ENCODE measurements around the gene GIPC3. TPM values are rescaled to one million over a fixed set of nuclear protein-coding genes. Genes with fewer than 3 reads are reported as not detected.
"Not testable (repeated sequence)": the region's sequence is repeated elsewhere in the genome, so short reads cannot be mapped to it uniquely, and the experiment has no call there.

GIPC3 gene
- total RNA-seq, 4 donors from 2014 or later: 0.78 to 2.2 (median 0.97) TPM

- TF ChIP-seq CTCF (IDR thresholded peaks at IDR 0.05): no peak
- no peaks in the 10 kb centered on the region for H3K4me1 ChIP-seq
- WGBS, 2 donors: 84 to 89% methylated on average over 19 of the region's 19 CpGs
- no peaks in the 10 kb centered on the region for H3K27me3 ChIP-seq
- DNase-seq: no peak
- H3K27ac ChIP-seq: no peak overlapping the region
- no peaks in the 10 kb centered on the region for H3K36me3 ChIP-seq
- intact Hi-C loops (cut with DNase I): no loop called here
- H3K4me3 ChIP-seq (replicated peaks in 1 of 3): no peak overlapping the region
- no peaks in the 10 kb centered on the region for H3K9me3 ChIP-seq
Observed at GRCh38 chr19:3565139-3565538, 20.1 kb upstream of the GIPC3 start.

- H3K36me3 ChIP-seq; H3K27me3 ChIP-seq; H3K4me3 ChIP-seq (replicated peaks in 1 of 3); H3K9me3 ChIP-seq; H3K27ac ChIP-seq; DNase-seq: not testable (repeated sequence)
- WGBS, 2 donors: 84 to 90% methylated on average over 11 of the region's 11 CpGs
- intact Hi-C loops (cut with DNase I): loop anchor here (5.0 kb wide), 1 partner anchor 57 kb away; the partner anchor contains the start of gene CACTIN
- H3K4me1 ChIP-seq: peaks cover 11 to 12% of the 10 kb centered on the region in 2 donors
Observed at GRCh38 chr19:3570042-3570441, 15.2 kb upstream of the GIPC3 start.

- no peaks in the 10 kb centered on the region for H3K9me3 ChIP-seq
- no peaks in the 10 kb centered on the region for H3K27me3 ChIP-seq
- H3K27ac ChIP-seq: no peak overlapping the region
- no peaks in the 10 kb centered on the region for H3K36me3 ChIP-seq
- TF ChIP-seq CTCF (IDR thresholded peaks at IDR 0.05): no peak
- TF ChIP-seq POLR2A (IDR thresholded peaks at IDR 0.05): no peak
- no peak for DNase-seq
- peaks cover 11 to 12% of the 10 kb centered on the region in 2 donors for H3K4me1 ChIP-seq
- no peak overlapping the region for H3K4me3 ChIP-seq (replicated peaks in 1 of 3)
- intact Hi-C loops (cut with DNase I): loop anchor here (5.0 kb wide), 1 partner anchor 57 kb away; the partner anchor contains the start of gene CACTIN
- WGBS, 2 donors: 75 to 83% methylated on average over 7 of the region's 7 CpGs
Observed at GRCh38 chr19:3570606-3571011, 14.7 kb upstream of the GIPC3 start.

GRCh38 chr19:3572132-3572854, 13.0 kb upstream of the GIPC3 start:
- H3K4me3 ChIP-seq (replicated peaks in 1 of 3): peak overlapping the region in 1 of 3 donors; percentile 85
- TF ChIP-seq POLR2A (IDR thresholded peaks at IDR 0.05): no peak
- no peak for TF ChIP-seq CTCF (IDR thresholded peaks at IDR 0.05)
- H3K27ac ChIP-seq: no peak overlapping the region
- WGBS, 2 donors: 6 to 7% methylated on average over 15 to 24 of the region's 48 CpGs
- peak; percentile 100 for DNase-seq
- H3K4me1 ChIP-seq: peaks cover 19 to 20% of the 10 kb centered on the region in 2 donors
- intact Hi-C loops (cut with DNase I): loop anchor here (2.0 to 5.0 kb wide), 2 partner anchors 15 to 55 kb away; partner anchors contain the start of genes CACTIN and MFSD12
- no peaks in the 10 kb centered on the region for H3K9me3 ChIP-seq
- no peaks in the 10 kb centered on the region for H3K27me3 ChIP-seq
- H3K36me3 ChIP-seq: no peaks in the 10 kb centered on the region

- WGBS, 2 donors: 0% methylated on average over 1 of the region's 30 CpGs; no CpG with 5 or more reads in 1 of the 2 donors
- Histone ChIP-seq H3K27me3 (no peaks in the 10 kb centered on the region), H3K27ac (peak within 1 kb of the TSS in 2 of 3 donors; percentile 53 to 63), H3K4me1 (peaks cover 19 to 20% of the 10 kb centered on the region in 2 donors), H3K9me3 (no peaks in the 10 kb centered on the region), H3K36me3 (no peaks in the 10 kb centered on the region), H3K4me3 (replicated peaks in 1 of 3) (peak within 1 kb of the TSS; percentile 83 to 95 (median 85))
- intact Hi-C loops (cut with DNase I): loop anchor here (2.0 to 5.0 kb wide), 2 partner anchors 16 to 54 kb away; partner anchors contain the start of genes CACTIN and MFSD12
- DNase-seq: no peak
- TF ChIP-seq CTCF (IDR thresholded peaks at IDR 0.05) (no peak), POLR2A (IDR thresholded peaks at IDR 0.05) (peak in 1 of 2 donors; percentile 32)
Observed at GRCh38 chr19:3572855-3573161, 12.5 kb upstream of the GIPC3 start, which contains the start of gene HMG20B. TSS of gene HMG20B (plus strand) at chr19:3572944. CDS start at chr19:3573310, 366 bp downstream.

Measured in thyroid gland (tissue), 4 donors.